ENCODE data around the gene IREB2.

IREB2 gene

DNA sequence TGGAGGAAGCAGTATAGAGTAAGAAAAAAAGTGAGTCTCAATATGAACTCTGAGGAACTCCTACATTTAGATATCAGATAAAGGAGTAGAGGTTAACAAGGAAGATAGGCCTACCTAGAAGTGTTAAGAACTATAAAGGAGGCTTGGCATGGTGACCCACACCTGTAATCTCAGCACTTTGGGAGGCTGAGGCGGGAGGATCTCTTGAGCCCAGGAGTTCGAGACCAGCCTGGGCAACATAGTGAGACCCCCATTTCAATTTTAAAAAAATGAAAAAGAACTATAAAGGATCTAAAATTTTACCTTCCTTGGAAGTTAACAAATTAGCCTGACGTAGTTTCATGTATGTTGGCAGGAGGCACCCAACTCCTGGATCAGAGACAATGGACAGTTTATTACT, 14.5 kb downstream of the IREB2 start:
- Histone ChIP-seq H4K20me1 (ENCODE audit: low read depth, low read length) (peaks cover 36% of the 10 kb centered on the region), H3K27ac (ENCODE audit: low read depth, low read length) (no peak overlapping the region), H3K4me3 (ENCODE audit: insufficient read depth, low read length, poor library complexity, severe bottlenecking) (no peak overlapping the region), H2AFZ (ENCODE audit: low read depth, low read length, severe bottlenecking) (no peak overlapping the region), H3K79me2 (ENCODE audit: insufficient read depth, low read length) (peaks cover 100% of the 10 kb centered on the region), H3K36me3 (ENCODE audit: low read length) (no peaks in the 10 kb centered on the region), H3K9ac (ENCODE audit: low read length) (no peak overlapping the region), H3K9me2 (replicated peaks; ENCODE audit: insufficient read depth, low read length) (no peaks in the 10 kb centered on the region), H3K4me2 (ENCODE audit: low read depth, low read length, poor library complexity, severe bottlenecking) (no peak overlapping the region), H3K27me3 (ENCODE audit: low read length) (no peaks in the 10 kb centered on the region), H3K9me3 (ENCODE audit: insufficient read depth, low read length) (no peaks in the 10 kb centered on the region), H3F3A (ENCODE audit: insufficient read depth) (0 out of 2 replicates have a peak, but pooled peaks cover 7% of the 10 kb centered on the region)
- TF ChIP-seq EZH2phosphoT487 (conservative IDR thresholded peaks at IDR 0.05; ENCODE audit: low read length) = no peak
- TF ChIP-seq, protein P1, sequence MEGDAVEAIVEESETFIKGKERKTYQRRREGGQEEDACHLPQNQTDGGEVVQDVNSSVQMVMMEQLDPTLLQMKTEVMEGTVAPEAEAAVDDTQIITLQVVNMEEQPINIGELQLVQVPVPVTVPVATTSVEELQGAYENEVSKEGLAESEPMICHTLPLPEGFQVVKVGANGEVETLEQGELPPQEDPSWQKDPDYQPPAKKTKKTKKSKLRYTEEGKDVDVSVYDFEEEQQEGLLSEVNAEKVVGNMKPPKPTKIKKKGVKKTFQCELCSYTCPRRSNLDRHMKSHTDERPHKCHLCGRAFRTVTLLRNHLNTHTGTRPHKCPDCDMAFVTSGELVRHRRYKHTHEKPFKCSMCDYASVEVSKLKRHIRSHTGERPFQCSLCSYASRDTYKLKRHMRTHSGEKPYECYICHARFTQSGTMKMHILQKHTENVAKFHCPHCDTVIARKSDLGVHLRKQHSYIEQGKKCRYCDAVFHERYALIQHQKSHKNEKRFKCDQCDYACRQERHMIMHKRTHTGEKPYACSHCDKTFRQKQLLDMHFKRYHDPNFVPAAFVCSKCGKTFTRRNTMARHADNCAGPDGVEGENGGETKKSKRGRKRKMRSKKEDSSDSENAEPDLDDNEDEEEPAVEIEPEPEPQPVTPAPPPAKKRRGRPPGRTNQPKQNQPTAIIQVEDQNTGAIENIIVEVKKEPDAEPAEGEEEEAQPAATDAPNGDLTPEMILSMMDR (IDR thresholded peaks at IDR 0.05; ENCODE audit: insufficient read depth, low read length, poor library complexity, severe bottlenecking) = no peak

DNA sequence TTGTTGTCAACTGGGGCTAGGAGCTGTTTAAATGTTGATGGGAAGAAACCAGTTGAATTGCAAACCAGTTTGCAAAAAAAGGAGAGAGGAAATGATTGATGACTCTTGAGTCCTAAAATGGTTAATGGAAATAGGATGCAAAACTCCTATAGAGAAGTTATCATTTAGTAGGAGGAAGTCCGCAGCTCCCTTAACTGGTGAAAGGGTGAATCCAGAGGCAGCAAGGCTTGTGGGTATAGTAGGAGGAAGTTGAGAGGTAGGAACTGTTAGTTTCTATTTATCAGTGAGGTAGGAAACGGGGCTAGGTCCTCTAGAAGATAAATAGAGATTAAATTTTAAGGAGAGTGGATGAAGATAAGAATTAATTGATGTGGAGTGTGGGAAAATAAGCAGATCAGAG, 15.4 kb downstream of the IREB2 start:
- Histone ChIP-seq H3K27ac (ENCODE audit: low read depth, low read length) (no peak overlapping the region), H3K27me3 (ENCODE audit: low read length) (no peaks in the 10 kb centered on the region), H3K79me2 (ENCODE audit: insufficient read depth, low read length) (peaks cover 100% of the 10 kb centered on the region)

DNA sequence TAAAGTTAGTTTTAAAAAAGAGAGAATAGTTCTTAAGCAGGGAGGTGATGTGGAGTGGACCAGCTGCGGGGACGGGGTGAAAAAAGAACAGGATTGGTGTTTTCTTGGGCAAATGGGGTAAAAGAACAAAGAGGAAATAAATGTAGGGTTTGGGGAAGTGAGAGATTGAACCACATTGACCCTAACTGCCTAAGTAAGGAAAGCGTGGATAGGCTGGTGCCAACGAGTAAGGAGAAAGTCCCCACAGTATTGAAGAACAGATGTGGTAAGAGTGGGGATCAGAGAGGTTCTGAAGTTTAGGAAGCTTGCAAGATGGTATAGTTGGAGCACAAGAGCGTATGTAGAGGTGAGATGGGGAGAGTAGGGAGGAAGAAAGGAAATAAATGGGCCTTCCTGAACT, 17.0 kb downstream of the IREB2 start:
- Histone ChIP-seq H3K4me2 (ENCODE audit: low read depth, low read length, poor library complexity, severe bottlenecking) (no peak overlapping the region), H3K36me3 (ENCODE audit: low read length) (no peaks in the 10 kb centered on the region), H2AFZ (ENCODE audit: low read depth, low read length, severe bottlenecking) (no peak overlapping the region), H3F3A (ENCODE audit: insufficient read depth) (0 out of 2 replicates have a peak, but pooled peaks cover 7% of the 10 kb centered on the region), H3K9me3 (ENCODE audit: insufficient read depth, low read length) (no peaks in the 10 kb centered on the region), H4K20me1 (ENCODE audit: low read depth, low read length) (peaks cover 33% of the 10 kb centered on the region), H3K9me2 (replicated peaks; ENCODE audit: insufficient read depth, low read length) (no peaks in the 10 kb centered on the region), H3K79me2 (ENCODE audit: insufficient read depth, low read length) (peaks cover 100% of the 10 kb centered on the region), H3K27ac (ENCODE audit: low read depth, low read length) (no peak overlapping the region), H3K4me3 (ENCODE audit: insufficient read depth, low read length, poor library complexity, severe bottlenecking) (no peak overlapping the region), H3K27me3 (ENCODE audit: low read length) (no peaks in the 10 kb centered on the region), H3K9ac (ENCODE audit: low read length) (no peak overlapping the region)
- no peak for TF ChIP-seq EZH2phosphoT487 (conservative IDR thresholded peaks at IDR 0.05; ENCODE audit: low read length)
- TF ChIP-seq, protein P1 (IDR thresholded peaks at IDR 0.05; ENCODE audit: insufficient read depth, low read length, poor library complexity, severe bottlenecking) = no peak

More for the DNA sequence above, 15.4 kb downstream of the IREB2 start:
- no peak overlapping the region for H3K9ac ChIP-seq (ENCODE audit: low read length)
- no peaks in the 10 kb centered on the region for H3K36me3 ChIP-seq (ENCODE audit: low read length)
- no peaks in the 10 kb centered on the region for H3K9me3 ChIP-seq (ENCODE audit: insufficient read depth, low read length)
- H3K4me2 ChIP-seq (ENCODE audit: low read depth, low read length, poor library complexity, severe bottlenecking) = no peak overlapping the region
- no peak for TF ChIP-seq EZH2phosphoT487 (conservative IDR thresholded peaks at IDR 0.05; ENCODE audit: low read length)
- TF ChIP-seq, protein P1 (IDR thresholded peaks at IDR 0.05; ENCODE audit: insufficient read depth, low read length, poor library complexity, severe bottlenecking) = no peak
- 0 out of 2 replicates have a peak, but pooled peaks cover 7% of the 10 kb centered on the region for H3F3A ChIP-seq (ENCODE audit: insufficient read depth)
- H3K9me2 ChIP-seq (replicated peaks; ENCODE audit: insufficient read depth, low read length) = no peaks in the 10 kb centered on the region
- H2AFZ ChIP-seq (ENCODE audit: low read depth, low read length, severe bottlenecking) = no peak overlapping the region
- no peak overlapping the region for H3K4me3 ChIP-seq (ENCODE audit: insufficient read depth, low read length, poor library complexity, severe bottlenecking)
- H4K20me1 ChIP-seq (ENCODE audit: low read depth, low read length) = peaks cover 42% of the 10 kb centered on the region

All from SU-DHL-6 (cell line).